ENCODE results near the gene ZYG11A. TPM values are rescaled to one million over a fixed set of nuclear protein-coding genes. Genes with fewer than 3 reads are reported as not detected.

Gene ZYG11A
- total and polyA plus RNA-seq, 2 of the 13 experiments (the other 11 are each of a cell fraction or from before 2014, with no cell fraction given): not detected

- TF ChIP-seq ZNF460 (CRISPR knock-in tag; IDR thresholded peaks at IDR 0.05; ENCODE audit: borderline replicate concordance) (no peak), PRPF4 (IDR thresholded peaks at IDR 0.05; ENCODE audit: low read depth, low read length, poor library complexity, severe bottlenecking) (no peak), TGIF2 (CRISPR knock-in tag; IDR thresholded peaks at IDR 0.05) (0 out of 2 replicates have a peak, but pooled peaks have one; percentile 9), CCAR2 (optimal IDR thresholded peaks at IDR 0.05; ENCODE audit: low read depth, low read length) (no peak), SAP130 (CRISPR knock-in tag; IDR thresholded peaks at IDR 0.05; ENCODE audit: low read depth) (peak; percentile 76), HOXD1 (CRISPR knock-in tag; IDR thresholded peaks at IDR 0.05) (no peak), ZNF629 (CRISPR knock-in tag; conservative IDR thresholded peaks at IDR 0.05) (no peak), DPF2 (CRISPR knock-in tag; IDR thresholded peaks at IDR 0.05; ENCODE audit: borderline replicate concordance, low read depth) (no peak), RAD51 (IDR thresholded peaks at IDR 0.05; ENCODE audit: borderline replicate concordance) (no peak), ZNF446 (CRISPR knock-in tag; IDR thresholded peaks at IDR 0.05) (no peak), ZBTB37 (CRISPR knock-in tag; IDR thresholded peaks at IDR 0.05) (no peak), ZIK1 (CRISPR knock-in tag; IDR thresholded peaks at IDR 0.05; ENCODE audit: borderline replicate concordance, low read depth) (0 out of 2 replicates have a peak, but pooled peaks have one; percentile 47), HCFC1 (IDR thresholded peaks at IDR 0.05; ENCODE audit: low read depth, low read length) (no peak), ESRRA (CRISPR knock-in tag; IDR thresholded peaks at IDR 0.05; ENCODE audit: low read depth) (peak; percentile 4; the same call in 1 of the 2 replicates), HOXA9 (CRISPR knock-in tag; IDR thresholded peaks at IDR 0.05; ENCODE audit: borderline replicate concordance) (no peak), TERF1 (CRISPR knock-in tag; IDR thresholded peaks at IDR 0.05) (no peak), THAP11 (CRISPR knock-in tag; IDR thresholded peaks at IDR 0.05) (peak; percentile 46; the same call in 1 of the 2 replicates), ELF3 (CRISPR knock-in tag; IDR thresholded peaks at IDR 0.05) (no peak), THAP8 (CRISPR knock-in tag; IDR thresholded peaks at IDR 0.05; ENCODE audit: borderline replicate concordance) (no peak), RBAK (CRISPR knock-in tag; IDR thresholded peaks at IDR 0.05) (no peak), MTA1 (CRISPR knock-in tag; IDR thresholded peaks at IDR 0.05; ENCODE audit: borderline replicate concordance) (no peak), DNMT3B (CRISPR knock-in tag; conservative IDR thresholded peaks at IDR 0.05) (no peak), SMYD3 (CRISPR knock-in tag; IDR thresholded peaks at IDR 0.05) (no peak)
Observed at GRCh38 chr1:52927212-52928014, 84.9 kb downstream of the ZYG11A start, which contains the start of gene SCP2 (continued).

Measured in HepG2 (cell line).